GM23338 (cell line): ENCODE results near the gene KCTD15. TPM values are rescaled to one million over a fixed set of nuclear protein-coding genes. Genes with fewer than 3 reads are reported as not detected.

ENCODE experiments used
- CREB1 ChIP-seq: fragments of 250-450 bp; sonication (Bioruptor Pico); IDR thresholded peaks from 2 replicates; pipeline ENCODE4 v1.5.0; 2020; ENCODE audit warnings: low read depth, mild to moderate bottlenecking, moderate library complexity
- ETS1 ChIP-seq: IDR thresholded peaks from 2 replicates; pipeline ENCODE4 v1.6.1; 2016; ENCODE audit warnings: antibody characterized with exemption
- EZH2 ChIP-seq: fragments of 200-600 bp; sonication (generic); IDR thresholded peaks from one replicate; pipeline ENCODE4 v1.8.0; 2017; ENCODE audit warnings: antibody characterized with exemption, mild to moderate bottlenecking, low read depth; ENCODE audit not compliant: unreplicated experiment
- JUNB ChIP-seq: IDR thresholded peaks from one replicate; pipeline ENCODE4 v1.6.1; 2016; ENCODE audit warnings: antibody characterized with exemption; ENCODE audit not compliant: unreplicated experiment
- NANOG ChIP-seq: IDR thresholded peaks from 2 replicates; pipeline ENCODE4 v1.6.1; 2016; ENCODE audit warnings: antibody characterized with exemption, borderline replicate concordance
- REST ChIP-seq: IDR thresholded peaks from one replicate; pipeline ENCODE4 v1.6.1; 2018; ENCODE audit warnings: antibody characterized with exemption; ENCODE audit not compliant: unreplicated experiment
- ZNF331 ChIP-seq: fragments of 250-450 bp; sonication (Bioruptor Pico); IDR thresholded peaks from 2 replicates; pipeline ENCODE4 v1.5.0; 2020; ENCODE audit warnings: low read depth, mild to moderate bottlenecking, moderate library complexity
- ZNF462 ChIP-seq: fragments of 250-450 bp; sonication (Bioruptor Pico); IDR thresholded peaks from 2 replicates; pipeline ENCODE4 v1.5.0; 2020; ENCODE audit warnings: mild to moderate bottlenecking, moderate library complexity
- polyA plus RNA-seq: library from polyadenylated mRNA; unstranded; fragments of >200 nt; fragmentation: Nextera tagmentation; extraction: Ambion mirVana; gene quantifications from 2 replicates; pipeline ENCODE4 v1.2.1, GENCODE V29; 2016
- total RNA-seq: library from RNA; depleted of rRNA; stranded (reverse); fragments of >200 nt; shearing (Covaris generic); gene quantifications from 2 replicates; pipeline ENCODE4 v1.2.3, GENCODE V29; 2014
- TF ChIP-seq, protein P1 (sequence below), 2 experiments: fragments of 200-600 bp in 1 of 2; sonication (generic) in 1 of 2; conservative IDR thresholded peaks; 2 replicates each; pipeline versions ENCODE4 v1.5.1 to v1.6.1; 2016 to 2017; ENCODE audit warnings: antibody characterized with exemption in 2 of 2, low read depth in 2 of 2, mild to moderate bottlenecking in 2 of 2, moderate library complexity in 1 of 2

The KCTD15 gene
- total and polyA plus RNA-seq, 2 experiments from 2014 or later, result 5.1 to 60.1 TPM

DNA sequence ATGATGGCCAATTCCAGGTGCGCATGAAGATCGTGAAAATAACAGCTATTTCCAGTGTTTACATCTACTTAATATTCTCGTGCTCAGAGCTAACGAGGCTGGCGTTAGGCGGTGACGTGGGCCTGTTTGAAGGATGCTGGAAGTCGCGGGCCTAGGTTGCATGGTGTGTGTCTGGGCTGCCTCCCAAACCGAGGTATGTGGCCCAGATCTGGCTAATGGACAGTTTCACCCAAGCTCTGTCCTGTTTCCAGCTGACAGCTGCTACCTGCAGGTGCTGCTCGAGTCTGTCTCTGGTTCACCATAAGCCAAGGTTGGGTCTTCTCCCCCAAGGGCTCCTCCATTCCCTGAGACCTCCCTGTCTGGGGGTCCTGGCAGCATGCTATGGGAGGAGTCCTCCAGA is 40.5 kb upstream of the KCTD15 start (continued):
- TF ChIP-seq ZNF462, result no peak
- TF ChIP-seq REST, result no peak
- TF ChIP-seq EZH2, result no peak
- no peak for TF ChIP-seq CREB1
- TF ChIP-seq JUNB, result no peak
- TF ChIP-seq, protein P1, sequence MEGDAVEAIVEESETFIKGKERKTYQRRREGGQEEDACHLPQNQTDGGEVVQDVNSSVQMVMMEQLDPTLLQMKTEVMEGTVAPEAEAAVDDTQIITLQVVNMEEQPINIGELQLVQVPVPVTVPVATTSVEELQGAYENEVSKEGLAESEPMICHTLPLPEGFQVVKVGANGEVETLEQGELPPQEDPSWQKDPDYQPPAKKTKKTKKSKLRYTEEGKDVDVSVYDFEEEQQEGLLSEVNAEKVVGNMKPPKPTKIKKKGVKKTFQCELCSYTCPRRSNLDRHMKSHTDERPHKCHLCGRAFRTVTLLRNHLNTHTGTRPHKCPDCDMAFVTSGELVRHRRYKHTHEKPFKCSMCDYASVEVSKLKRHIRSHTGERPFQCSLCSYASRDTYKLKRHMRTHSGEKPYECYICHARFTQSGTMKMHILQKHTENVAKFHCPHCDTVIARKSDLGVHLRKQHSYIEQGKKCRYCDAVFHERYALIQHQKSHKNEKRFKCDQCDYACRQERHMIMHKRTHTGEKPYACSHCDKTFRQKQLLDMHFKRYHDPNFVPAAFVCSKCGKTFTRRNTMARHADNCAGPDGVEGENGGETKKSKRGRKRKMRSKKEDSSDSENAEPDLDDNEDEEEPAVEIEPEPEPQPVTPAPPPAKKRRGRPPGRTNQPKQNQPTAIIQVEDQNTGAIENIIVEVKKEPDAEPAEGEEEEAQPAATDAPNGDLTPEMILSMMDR (conservative IDR thresholded peaks at IDR 0.05; ENCODE audit: low read depth in 2 of 2), result no peak
- TF ChIP-seq NANOG, result no peak
- TF ChIP-seq ETS1, result no peak
- TF ChIP-seq ZNF331 (CRISPR knock-in tag), result no peak
